K562 (cell line): Measurements from ENCODE around the gene LY6G6F. TPM values are rescaled to one million over a fixed set of nuclear protein-coding genes. Genes with fewer than 3 reads are reported as not detected.

Experiments used
- ATF7 ChIP-seq: fragments of 450-650 bp; IDR thresholded peaks from 2 replicates; pipeline ENCODE4 v1.7.1; 2014; ENCODE audit warnings: mild to moderate bottlenecking, moderate library complexity
- CBFB ChIP-seq: sonication (generic); formaldehyde crosslinking; IDR thresholded peaks from 2 replicates; pipeline ENCODE4 v1.4.0; 2020; ENCODE audit warnings: mild to moderate bottlenecking, missing genetic modification reagents
- CEBPZ ChIP-seq: fragments of 150-350 bp; IDR thresholded peaks from 2 replicates; pipeline ENCODE4 v1.6.1; 2014; ENCODE audit warnings: low read depth, mild to moderate bottlenecking, low read length, borderline replicate concordance
- FOXJ3 ChIP-seq: sonication (generic); formaldehyde crosslinking; IDR thresholded peaks from 2 replicates; pipeline ENCODE4 v1.4.0; 2020; ENCODE audit warnings: mild to moderate bottlenecking, missing genetic modification reagents
- HDAC2 ChIP-seq: fragments of 450-650 bp; IDR thresholded peaks from 2 replicates; pipeline ENCODE4 v1.6.1; 2016; ENCODE audit warnings: mild to moderate bottlenecking
- MCM5 ChIP-seq: fragments of 450-650 bp; IDR thresholded peaks from 2 replicates; pipeline ENCODE4 v1.6.1; 2016; ENCODE audit warnings: low read depth
- POLR3A ChIP-seq: IDR thresholded peaks from 2 replicates; pipeline ENCODE4 v1.6.1; 2011; ENCODE audit warnings: borderline replicate concordance, mild to moderate bottlenecking, moderate library complexity; ENCODE audit not compliant: insufficient read length, insufficient read depth; ENCODE audit errors: extremely low read depth
- PTTG1 ChIP-seq: fragments of 450-650 bp; IDR thresholded peaks from 2 replicates; pipeline ENCODE4 v1.6.1; 2016; ENCODE audit warnings: low read depth, mild to moderate bottlenecking, missing genetic modification characterization, missing compliant biosample characterization
- RAD21 ChIP-seq, 2 experiments: fragments of 250-450 bp in 1 of 2; fragments of 450-650 bp in 1 of 2; sonication (Bioruptor Pico) in 1 of 2; formaldehyde crosslinking in 1 of 2; IDR thresholded peaks in 1 of 2; conservative IDR thresholded peaks in 1 of 2; 2 replicates each; pipeline versions ENCODE4 v1.4.0 to v1.8.0; 2020 to 2022; ENCODE audit warnings: mild to moderate bottlenecking in 2 of 2, moderate library complexity in 1 of 2
- RUNX1 ChIP-seq: sonication (generic); IDR thresholded peaks from 2 replicates; pipeline ENCODE4 v1.6.1; 2016; ENCODE audit warnings: antibody characterized with exemption, low read depth
- SETDB1 ChIP-seq: IDR thresholded peaks from one replicate; pipeline ENCODE4 v1.6.1; 2012; ENCODE audit warnings: low read length, control low read depth, inconsistent platforms
- SREBF1 ChIP-seq: fragments of 150-350 bp; IDR thresholded peaks from 2 replicates; pipeline ENCODE4 v1.6.1; 2014; ENCODE audit warnings: antibody characterized with exemption, low read depth, low read length, borderline replicate concordance
- TGIF2 ChIP-seq: sonication (generic); formaldehyde crosslinking; IDR thresholded peaks from 2 replicates; pipeline ENCODE4 v1.8.1; 2022; ENCODE audit warnings: mild to moderate bottlenecking, missing genetic modification reagents, moderate library complexity
- YBX1 ChIP-seq: fragments of 450-650 bp; IDR thresholded peaks from 2 replicates; pipeline ENCODE4 v1.7.1; 2016; ENCODE audit warnings: mild to moderate bottlenecking
- ZBTB34 ChIP-seq: fragments of 250-450 bp; sonication (Bioruptor Pico); IDR thresholded peaks from 2 replicates; pipeline ENCODE4 v1.8.0; 2021; ENCODE audit warnings: mild to moderate bottlenecking, moderate library complexity
- ZFP30 ChIP-seq: fragments of 250-450 bp; sonication (Bioruptor Pico); IDR thresholded peaks from 2 replicates; pipeline ENCODE4 v1.8.0; 2022; ENCODE audit warnings: moderate library complexity, mild to moderate bottlenecking, inconsistent platforms, borderline replicate concordance
- ZHX1 ChIP-seq: fragments of 150-350 bp; conservative IDR thresholded peaks from 2 replicates; pipeline ENCODE4 v1.6.1; 2014; ENCODE audit warnings: low read length
- ZKSCAN1 ChIP-seq: fragments of 150-350 bp; IDR thresholded peaks from 2 replicates; pipeline ENCODE4 v1.6.1; 2016; ENCODE audit warnings: low read depth, low read length
- ZNF175 ChIP-seq: fragments of 200-800 bp; sonication (Bioruptor generic); IDR thresholded peaks from 2 replicates; pipeline ENCODE4 v1.6.1; 2016; ENCODE audit warnings: low read depth, mild to moderate bottlenecking, missing genetic modification characterization, missing compliant biosample characterization
- ZNF253 ChIP-seq: fragments of 250-450 bp; sonication (Bioruptor Pico); conservative IDR thresholded peaks from 2 replicates; pipeline ENCODE4 v1.6.1; 2021; ENCODE audit warnings: mild to moderate bottlenecking
- ZNF311 ChIP-seq: fragments of 250-450 bp; sonication (Bioruptor Pico); IDR thresholded peaks from 2 replicates; pipeline ENCODE4 v1.4.0; 2020; ENCODE audit warnings: mild to moderate bottlenecking, moderate library complexity
- polyA plus RNA-seq, 8 experiments: library from polyadenylated mRNA; depleted of rRNA in 4 of 8; stranded (reverse) in 5 of 8; unstranded in 3 of 8; fragments of >200 nt; fragmentation: Nextera tagmentation in 2 of 8; fragmentation: Illumina TruSeq in 1 of 8; extraction: Ambion mirVana in 2 of 8; extraction: Trizol in 1 of 8; gene quantifications; 2 replicates each; pipeline versions ENCODE4 v1.2.1 to v1.2.3, GENCODE V29; 2011 to 2014; ENCODE audit warnings: inconsistent platforms in 1 of 8, missing spikeins in 1 of 8
- total RNA-seq, 7 experiments: library from RNA; depleted of rRNA in 6 of 7; stranded (reverse); fragments of >200 nt in 6 of 7; fragmentation: Illumina TruSeq in 2 of 7; extraction: Trizol in 2 of 7; gene quantifications; 2 replicates each; pipeline versions ENCODE4 v1.2.1 to v1.2.3, GENCODE V29; 2011 to 2021; ENCODE audit warnings: low replicate concordance in 1 of 7

LY6G6F gene
- total and polyA plus RNA-seq, 9 of the 15 experiments (the other 6 are each of a cell fraction or from before 2014, with no cell fraction given) = 0.14 to 0.50 (median 0.28) TPM; not detected in 2

DNA sequence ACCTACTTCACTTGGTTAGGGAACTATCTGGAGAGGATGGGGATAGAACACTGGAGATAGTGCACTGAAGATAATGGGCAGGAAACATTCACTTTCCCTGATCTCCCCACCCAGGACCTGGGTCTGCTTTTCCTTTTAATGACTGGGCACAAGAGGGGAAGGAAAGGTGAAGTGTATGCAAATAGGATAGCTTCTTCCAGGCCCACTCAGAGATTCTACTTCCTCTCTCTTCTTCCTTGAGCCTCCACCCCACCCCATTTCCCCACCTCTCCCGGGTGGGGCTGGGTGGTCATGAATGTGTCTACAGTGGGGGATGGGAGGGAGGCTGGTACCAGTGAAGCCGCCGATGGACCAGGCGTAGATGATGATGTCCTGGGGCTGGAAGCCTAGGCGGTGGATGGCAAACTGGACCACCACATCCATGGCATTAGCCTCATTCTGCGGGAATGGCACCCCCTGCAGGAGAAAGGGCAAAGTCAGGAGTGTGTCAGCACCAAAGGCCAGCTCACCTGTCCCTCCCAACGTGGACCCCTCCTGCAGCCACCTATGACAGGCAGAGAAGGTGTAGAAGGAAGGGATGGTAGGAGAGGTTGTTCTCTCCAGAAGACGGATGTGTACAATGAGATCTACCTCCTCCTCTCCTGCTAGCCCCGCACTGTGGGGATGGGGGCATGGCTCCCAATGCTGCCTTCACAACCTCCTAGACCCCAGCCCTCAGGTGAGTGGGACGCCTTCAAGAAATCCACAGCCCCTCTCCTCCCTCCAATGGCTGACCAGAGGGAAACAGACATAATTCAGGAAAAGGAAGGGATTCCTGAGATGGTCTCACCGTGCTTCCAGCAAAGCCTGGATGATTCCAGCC is 17.2 kb upstream of the LY6G6F start (continued):
- TF ChIP-seq CEBPZ = no peak
- no peak for TF ChIP-seq ZNF253 (CRISPR knock-in tag)
- no peak for TF ChIP-seq ATF7
- no peak for TF ChIP-seq CBFB (CRISPR knock-in tag)
- TF ChIP-seq RAD21 (CRISPR knock-in tag; conservative IDR thresholded peaks at IDR 0.05 in 1 of 2, IDR thresholded peaks at IDR 0.05 in 1 of 2) = peak in 1 of 2 experiments; percentile 45; a peak in 2 of 4 replicates
- no peak for TF ChIP-seq PTTG1 (tag)
- TF ChIP-seq SREBF1 = no peak
- no peak for TF ChIP-seq ZBTB34 (CRISPR knock-in tag)
- no peak for TF ChIP-seq ZNF175
- TF ChIP-seq TGIF2 (CRISPR knock-in tag) = no peak
- no peak; the same call in 1 of the 2 replicates for TF ChIP-seq HDAC2
- TF ChIP-seq ZHX1 = no peak
- no peak for TF ChIP-seq YBX1
- TF ChIP-seq FOXJ3 = no peak
- TF ChIP-seq POLR3A = no peak
- no peak for TF ChIP-seq SETDB1
- peak; percentile 44; the same call in 1 of the 2 replicates for TF ChIP-seq ZKSCAN1
- TF ChIP-seq MCM5 = no peak
- TF ChIP-seq RUNX1 = peak; percentile 45; the same call in 1 of the 2 replicates
- no peak for TF ChIP-seq ZFP30 (CRISPR knock-in tag)
- TF ChIP-seq ZNF311 (CRISPR knock-in tag) = no peak
